ENCODE results near the gene KCTD17.

KCTD17 gene

GRCh38 chr22:37107816-37108621, 56.5 kb downstream of the KCTD17 start:
- Histone ChIP-seq H3K4me3 (ENCODE audit: low read depth in 1 of 5, low read length in 5 of 5) (no peak overlapping the region), H3K36me3 (ENCODE audit: control insufficient read depth in 5 of 5, insufficient read depth in 5 of 5, low read length in 5 of 5) (no peaks in the 10 kb centered on the region), H3K27me3 (ENCODE audit: control insufficient read depth in 5 of 5, insufficient read depth in 4 of 5, low read length in 5 of 5) (peaks cover 7 to 32% (median 25%) of the 10 kb centered on the region in 5 donors), H3K9ac (ENCODE audit: low read length in 5 of 5) (no peak overlapping the region), H3K4me1 (ENCODE audit: control insufficient read depth in 5 of 5, insufficient read depth in 5 of 5, low read length in 5 of 5) (peaks cover 0 to 1% (median 0%) of the 10 kb centered on the region in 5 donors), H3K9me3 (ENCODE audit: control insufficient read depth in 5 of 5, low read length in 5 of 5) (no peaks in the 10 kb centered on the region), H3K27ac (ENCODE audit: low read depth, low read length) (no peak overlapping the region)

- Histone ChIP-seq H3K4me1 (ENCODE audit: control insufficient read depth in 5 of 5, insufficient read depth in 5 of 5, low read length in 5 of 5) (peaks cover 0 to 1% (median 0%) of the 10 kb centered on the region in 5 donors), H3K9ac (ENCODE audit: low read length in 5 of 5) (no peak within 1 kb of the TSS), H3K27me3 (ENCODE audit: control insufficient read depth in 5 of 5, insufficient read depth in 4 of 5, low read length in 5 of 5) (peaks cover 2 to 26% (median 22%) of the 10 kb centered on the region in 5 donors), H3K4me3 (ENCODE audit: low read depth in 1 of 5, low read length in 5 of 5) (no peak within 1 kb of the TSS), H3K9me3 (ENCODE audit: control insufficient read depth in 5 of 5, low read length in 5 of 5) (no peaks in the 10 kb centered on the region), H3K27ac (ENCODE audit: low read depth, low read length) (no peak within 1 kb of the TSS), H3K36me3 (ENCODE audit: control insufficient read depth in 5 of 5, insufficient read depth in 5 of 5, low read length in 5 of 5) (no peaks in the 10 kb centered on the region)
Observed at GRCh38 chr22:37109242-37109917, 57.8 kb downstream of the KCTD17 start, which contains the start of gene TMPRSS6. TMPRSS6 (minus strand) TSS chr22:37109713; CDS start chr22:37103417, 6,296 bp downstream.

GRCh38 chr22:37111156-37111717, 59.7 kb downstream of the KCTD17 start:
- Histone ChIP-seq H3K9ac (ENCODE audit: low read length in 5 of 5) (no peak overlapping the region), H3K4me1 (ENCODE audit: control insufficient read depth in 5 of 5, insufficient read depth in 5 of 5, low read length in 5 of 5) (peaks cover 0 to 1% (median 0%) of the 10 kb centered on the region in 5 donors), H3K4me3 (ENCODE audit: low read depth in 1 of 5, low read length in 5 of 5) (no peak overlapping the region), H3K36me3 (ENCODE audit: control insufficient read depth in 5 of 5, insufficient read depth in 5 of 5, low read length in 5 of 5) (no peaks in the 10 kb centered on the region), H3K27ac (ENCODE audit: low read depth, low read length) (no peak overlapping the region), H3K27me3 (ENCODE audit: control insufficient read depth in 5 of 5, insufficient read depth in 4 of 5, low read length in 5 of 5) (peaks cover 0 to 26% (median 19%) of the 10 kb centered on the region in 5 donors), H3K9me3 (ENCODE audit: control insufficient read depth in 5 of 5, low read length in 5 of 5) (no peaks in the 10 kb centered on the region)

GRCh38 chr22:37112084-37112728, 60.7 kb downstream of the KCTD17 start:
- Histone ChIP-seq H3K27me3 (ENCODE audit: control insufficient read depth in 5 of 5, insufficient read depth in 4 of 5, low read length in 5 of 5) (peaks cover 0 to 26% (median 15%) of the 10 kb centered on the region in 5 donors), H3K9me3 (ENCODE audit: control insufficient read depth in 5 of 5, low read length in 5 of 5) (no peaks in the 10 kb centered on the region), H3K27ac (ENCODE audit: low read depth, low read length) (no peak overlapping the region), H3K4me3 (ENCODE audit: low read depth in 1 of 5, low read length in 5 of 5) (no peak overlapping the region), H3K9ac (ENCODE audit: low read length in 5 of 5) (no peak overlapping the region), H3K4me1 (ENCODE audit: control insufficient read depth in 5 of 5, insufficient read depth in 5 of 5, low read length in 5 of 5) (peaks cover 0 to 1% (median 0%) of the 10 kb centered on the region in 5 donors), H3K36me3 (ENCODE audit: control insufficient read depth in 5 of 5, insufficient read depth in 5 of 5, low read length in 5 of 5) (no peaks in the 10 kb centered on the region)
